GM19193 (cell line): ENCODE data around the gene CAPN2.

Experiments used
- POLR2A ChIP-seq: IDR thresholded peaks from 4 replicates; pipeline ENCODE4 v1.6.1; 2011; ENCODE audit not compliant: insufficient read depth, insufficient read length; ENCODE audit errors: extremely low read depth

Gene CAPN2

GRCh38 chr1:223725578-223725977, 13.2 kb downstream of the CAPN2 start:
- no peak for TF ChIP-seq POLR2A

GRCh38 chr1:223726380-223727001, 14.2 kb downstream of the CAPN2 start:
- TF ChIP-seq POLR2A: no peak

- no peak for TF ChIP-seq POLR2A
These were observed 15.2 kb downstream of the CAPN2 start for GRCh38 chr1:223727541-223727940.

GRCh38 chr1:223729906-223730305, 17.6 kb downstream of the CAPN2 start:
- no peak for TF ChIP-seq POLR2A

DNA sequence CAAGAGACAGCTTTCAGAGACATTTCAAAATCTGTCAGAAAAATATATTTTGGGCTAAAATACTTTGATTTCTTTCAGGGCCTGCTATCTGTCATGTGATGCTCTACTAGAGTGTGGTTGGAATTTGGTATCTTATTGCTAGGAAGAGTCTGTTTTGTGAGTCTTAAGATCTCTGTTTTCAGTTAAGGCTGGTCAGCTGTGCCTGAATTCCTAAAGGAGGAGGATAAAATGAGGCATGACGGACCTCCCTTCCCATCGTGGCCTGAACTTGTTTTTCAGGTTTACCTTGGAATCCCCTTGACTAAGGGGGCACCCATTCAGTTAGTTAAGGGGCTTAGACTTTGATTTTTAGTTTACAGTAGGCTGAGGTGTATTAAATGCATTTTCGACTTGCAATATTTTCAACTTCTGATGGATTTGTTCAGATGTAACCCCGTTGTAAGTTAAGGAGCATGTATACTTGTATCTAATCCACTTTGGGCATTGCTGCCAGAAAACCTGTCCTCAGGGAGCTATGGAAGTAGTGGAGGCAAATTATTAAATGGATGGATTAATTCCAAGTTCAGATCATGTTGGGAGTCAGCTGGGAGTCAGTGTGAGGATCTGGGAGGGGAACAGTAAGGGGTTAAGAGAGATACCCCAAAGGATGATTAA, 18.3 kb downstream of the CAPN2 start:
- TF ChIP-seq POLR2A: no peak

- no peak for TF ChIP-seq POLR2A
These were observed 18.9 kb downstream of the CAPN2 start for GRCh38 chr1:223731133-223731770.

- TF ChIP-seq POLR2A: no peak
These were observed 20.9 kb downstream of the CAPN2 start for GRCh38 chr1:223732993-223733798.

DNA sequence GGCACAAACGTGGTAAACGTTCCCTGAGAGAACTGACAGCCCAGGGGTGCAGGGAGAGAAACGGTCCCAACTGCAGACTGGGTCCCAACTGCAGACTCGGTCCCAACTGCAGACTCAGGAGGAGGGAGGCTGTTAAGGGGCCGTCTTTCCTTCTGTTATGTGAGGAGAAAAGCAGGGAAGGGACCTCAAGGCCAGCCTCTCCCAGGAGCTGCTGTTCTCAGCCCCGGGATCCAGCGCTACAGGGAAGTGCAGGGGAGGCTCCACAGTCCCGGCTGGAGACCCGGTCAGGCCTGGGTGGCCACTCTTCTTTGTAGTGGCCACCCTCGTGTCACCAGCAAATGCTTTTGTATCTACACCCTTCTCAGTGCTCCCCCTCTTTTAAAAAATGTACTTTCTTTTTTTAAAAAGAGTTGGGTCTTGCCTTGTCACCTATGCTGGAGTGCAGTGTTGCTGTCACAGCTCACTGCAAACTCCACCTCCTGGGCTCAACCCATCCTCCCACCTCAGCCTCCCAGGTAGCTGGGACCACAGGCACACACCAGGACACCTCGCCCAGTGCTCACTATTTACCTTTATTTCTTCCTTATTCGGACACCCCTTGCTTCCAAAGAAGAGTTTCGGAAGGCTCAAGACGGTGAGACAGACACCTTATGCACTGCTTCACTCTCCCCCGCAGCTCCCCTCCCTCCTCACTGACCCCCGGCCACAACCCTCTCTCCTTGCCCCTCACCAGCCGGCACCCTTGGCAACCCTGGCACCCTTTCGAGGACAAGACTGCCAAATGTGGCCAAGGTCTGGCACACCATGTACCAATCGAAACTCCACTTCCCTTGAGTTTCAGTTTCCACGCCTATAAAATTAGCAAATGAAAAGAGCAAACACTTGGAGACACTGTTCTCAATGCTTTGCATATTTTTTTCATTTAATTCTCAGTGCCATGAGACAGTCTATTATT, 21.8 kb downstream of the CAPN2 start:
- no peak for TF ChIP-seq POLR2A

GRCh38 chr1:223737342-223737741, 25.0 kb downstream of the CAPN2 start:
- no peak for TF ChIP-seq POLR2A

GRCh38 chr1:223738465-223739365, 26.4 kb downstream of the CAPN2 start:
- no peak for TF ChIP-seq POLR2A

DNA sequence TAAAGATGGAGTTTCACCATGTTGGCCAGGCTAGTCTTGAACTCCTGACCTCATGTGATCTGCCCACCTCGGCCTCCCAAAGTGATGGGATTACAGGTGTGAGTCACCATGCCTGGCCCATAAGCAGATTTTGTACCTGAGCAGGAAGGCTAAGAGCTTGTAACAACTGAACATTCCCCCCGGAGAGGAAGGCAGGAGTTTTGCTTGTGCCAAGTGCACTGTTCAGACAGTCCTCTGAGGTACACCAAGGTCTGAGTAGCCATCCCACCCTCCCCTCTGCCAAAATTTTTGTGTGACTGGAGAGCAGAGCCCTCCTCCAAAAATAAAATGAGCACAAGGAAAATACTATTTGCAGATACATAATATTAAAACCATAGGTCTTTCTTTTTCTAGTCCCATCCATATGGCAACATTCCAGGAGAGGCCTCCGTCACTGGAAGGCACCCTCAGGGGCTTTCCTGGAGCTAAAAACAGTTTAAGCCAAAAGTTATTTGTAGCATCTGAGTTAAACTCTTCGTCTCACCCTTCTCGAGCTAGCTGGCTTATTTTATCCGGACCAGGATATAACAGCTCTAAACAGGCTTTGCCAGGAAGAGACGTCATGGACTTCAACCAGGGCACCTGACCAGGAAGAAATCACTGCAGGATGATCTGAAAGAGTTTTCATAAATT, 27.2 kb downstream of the CAPN2 start:
- no peak for TF ChIP-seq POLR2A

- TF ChIP-seq POLR2A: no peak
These were observed 29.5 kb downstream of the CAPN2 start for GRCh38 chr1:223741861-223742260.
